ENCODE measurements around the gene ANKS1B.
"Not testable (repeated sequence)": the region's sequence is repeated elsewhere in the genome, so short reads cannot be mapped to it uniquely, and the experiment has no call there.

The ANKS1B gene

GRCh38 chr12:99392091-99392850 lies 592.5 kb downstream of the ANKS1B start:
- intact Hi-C loops (cut with DNase I) = no loop called here

GRCh38 chr12:99390707-99391106 lies 594.0 kb downstream of the ANKS1B start:
- DNase-seq = peak in 3 of 10 donors; percentile 34 to 81 (median 68)
- intact Hi-C loops (cut with DNase I) = no loop called here

More at GRCh38 chr12:99392091-99392850, 592.5 kb downstream of the ANKS1B start:
- DNase-seq = no peak

GRCh38 chr12:99389751-99390150 lies 595.0 kb downstream of the ANKS1B start:
- intact Hi-C loops (cut with DNase I) = no loop called here
- DNase-seq = no peak

- DNase-seq = no peak
- intact Hi-C loops (cut with DNase I) = no loop called here
These were observed 596.0 kb downstream of the ANKS1B start for GRCh38 chr12:99388671-99389195.

GRCh38 chr12:99387661-99388060 lies 597.1 kb downstream of the ANKS1B start:
- no peak for DNase-seq
- intact Hi-C loops (cut with DNase I) = no loop called here

GRCh38 chr12:99386907-99387306 lies 597.8 kb downstream of the ANKS1B start:
- DNase-seq = no peak
- intact Hi-C loops (cut with DNase I) = no loop called here

- intact Hi-C loops (cut with DNase I) = no loop called here
- DNase-seq = no peak
These were observed 601.5 kb downstream of the ANKS1B start for GRCh38 chr12:99383258-99383657.

GRCh38 chr12:99381992-99382391 lies 602.7 kb downstream of the ANKS1B start:
- no peak for DNase-seq
- intact Hi-C loops (cut with DNase I) = no loop called here

GRCh38 chr12:99380701-99381100 lies 604.0 kb downstream of the ANKS1B start:
- intact Hi-C loops (cut with DNase I) = no loop called here

GRCh38 chr12:99374023-99374422 lies 610.7 kb downstream of the ANKS1B start:
- DNase-seq = no peak
- intact Hi-C loops (cut with DNase I) = no loop called here

More at GRCh38 chr12:99380701-99381100, 604.0 kb downstream of the ANKS1B start:
- DNase-seq = no peak

- intact Hi-C loops (cut with DNase I) = no loop called here
- DNase-seq = no peak
These were observed 612.3 kb downstream of the ANKS1B start for GRCh38 chr12:99372257-99372920.

- intact Hi-C loops (cut with DNase I) = no loop called here
- no peak for DNase-seq
These were observed 614.2 kb downstream of the ANKS1B start for GRCh38 chr12:99370421-99371138.

GRCh38 chr12:99367181-99367580 lies 617.6 kb downstream of the ANKS1B start:
- DNase-seq = no peak
- intact Hi-C loops (cut with DNase I) = no loop called here

- intact Hi-C loops (cut with DNase I) = no loop called here
- DNase-seq = no peak
These were observed 632.5 kb downstream of the ANKS1B start for GRCh38 chr12:99352269-99352668.

- intact Hi-C loops (cut with DNase I) = no loop called here
- no peak for DNase-seq
These were observed 640.8 kb downstream of the ANKS1B start for GRCh38 chr12:99343960-99344359.

- DNase-seq = no peak
These were observed 645.1 kb downstream of the ANKS1B start for GRCh38 chr12:99339663-99340062.

GRCh38 chr12:99334285-99335056 lies 650.3 kb downstream of the ANKS1B start:
- intact Hi-C loops (cut with DNase I) = no loop called here
- DNase-seq = no peak

More at GRCh38 chr12:99339663-99340062, 645.1 kb downstream of the ANKS1B start:
- intact Hi-C loops (cut with DNase I) = no loop called here

GRCh38 chr12:99332936-99333591 lies 651.7 kb downstream of the ANKS1B start:
- intact Hi-C loops (cut with DNase I) = no loop called here
- no peak for DNase-seq

- no peak for DNase-seq
These were observed 654.5 kb downstream of the ANKS1B start for GRCh38 chr12:99330216-99330615.

GRCh38 chr12:99321210-99321609 lies 663.5 kb downstream of the ANKS1B start:
- intact Hi-C loops (cut with DNase I) = not testable (repeated sequence)
- peak in 2 of 10 donors; percentile 51 to 55 for DNase-seq

More at GRCh38 chr12:99330216-99330615, 654.5 kb downstream of the ANKS1B start:
- intact Hi-C loops (cut with DNase I) = no loop called here

All from posterior cingulate gyrus (tissue), 11 donors.